Middle frontal gyrus (tissue), 1 donor: ENCODE results near the gene ESPN.

Source experiments
- DNase-seq: peaks from one replicate; pipeline ENCODE4 v3.0.0-alpha.2; 2015; ENCODE audit warnings: low spot score; ENCODE audit errors: extremely low spot score

ESPN gene

GRCh38 chr1:6463120-6463412 lies 38.5 kb downstream of the ESPN start:
- DNase-seq: no peak

- DNase-seq: no peak
Observed at GRCh38 chr1:6464514-6464836, 39.9 kb downstream of the ESPN start.

GRCh38 chr1:6464915-6465314 lies 40.3 kb downstream of the ESPN start:
- no peak for DNase-seq

- no peak for DNase-seq
Observed at GRCh38 chr1:6465461-6466005, 41.0 kb downstream of the ESPN start.

GRCh38 chr1:6466023-6466422 lies 41.4 kb downstream of the ESPN start, which contains the start of gene TNFRSF25:
Gene TNFRSF25 (minus strand): TSS chr1:6466173. CDS start chr1:6466107, 66 bp downstream.
- no peak for DNase-seq

- no peak for DNase-seq
Observed at GRCh38 chr1:6466751-6467150, 42.2 kb downstream of the ESPN start.

GRCh38 chr1:6467224-6467623 lies 42.6 kb downstream of the ESPN start:
- DNase-seq: no peak

GRCh38 chr1:6467744-6468688 lies 43.4 kb downstream of the ESPN start:
- DNase-seq: no peak

GRCh38 chr1:6468729-6469461 lies 44.3 kb downstream of the ESPN start:
- DNase-seq: no peak

- no peak for DNase-seq
Observed at GRCh38 chr1:6470132-6471085, 45.8 kb downstream of the ESPN start.

GRCh38 chr1:6471086-6471969 lies 46.8 kb downstream of the ESPN start:
- no peak for DNase-seq

GRCh38 chr1:6471970-6472368 lies 47.4 kb downstream of the ESPN start:
- no peak for DNase-seq

GRCh38 chr1:6472391-6472790 lies 47.8 kb downstream of the ESPN start:
- DNase-seq: no peak

- DNase-seq: no peak
Observed at GRCh38 chr1:6473156-6473555, 48.6 kb downstream of the ESPN start.

- DNase-seq: no peak
Observed at GRCh38 chr1:6473974-6474814, 49.6 kb downstream of the ESPN start.

GRCh38 chr1:6474815-6475282 lies 50.3 kb downstream of the ESPN start:
- DNase-seq: no peak

- no peak for DNase-seq
Observed at GRCh38 chr1:6475381-6476133, 51.0 kb downstream of the ESPN start.

GRCh38 chr1:6476483-6476882 lies 51.9 kb downstream of the ESPN start:
- no peak for DNase-seq
